ENCODE results near the gene EYA3.

GRCh38 chr1:28135371-28136168, 47.2 kb upstream of the EYA3 start:
- TF ChIP-seq POLR2A (IDR thresholded peaks at IDR 0.05) (no peak), CTCF (IDR thresholded peaks at IDR 0.05) (no peak)

Data from esophagus squamous epithelium (tissue), 4 donors.